GM18498 (cell line): ENCODE results near the gene SF3B2.
"Not testable (repeated sequence)": the region's sequence is repeated elsewhere in the genome, so short reads cannot be mapped to it uniquely, and the experiment has no call there.

Experiments
- ATAC-seq: cut with Tn5 transposase; IDR thresholded peaks from one replicate; pipeline ENCODE4 v1.9.1; 2021; ENCODE audit warnings: mild to moderate bottlenecking, moderate library complexity; ENCODE audit not compliant: unreplicated experiment

Gene SF3B2

GRCh38 chr11:66104057-66104638 lies 52.0 kb downstream of the SF3B2 start:
- no peak for ATAC-seq

DNA sequence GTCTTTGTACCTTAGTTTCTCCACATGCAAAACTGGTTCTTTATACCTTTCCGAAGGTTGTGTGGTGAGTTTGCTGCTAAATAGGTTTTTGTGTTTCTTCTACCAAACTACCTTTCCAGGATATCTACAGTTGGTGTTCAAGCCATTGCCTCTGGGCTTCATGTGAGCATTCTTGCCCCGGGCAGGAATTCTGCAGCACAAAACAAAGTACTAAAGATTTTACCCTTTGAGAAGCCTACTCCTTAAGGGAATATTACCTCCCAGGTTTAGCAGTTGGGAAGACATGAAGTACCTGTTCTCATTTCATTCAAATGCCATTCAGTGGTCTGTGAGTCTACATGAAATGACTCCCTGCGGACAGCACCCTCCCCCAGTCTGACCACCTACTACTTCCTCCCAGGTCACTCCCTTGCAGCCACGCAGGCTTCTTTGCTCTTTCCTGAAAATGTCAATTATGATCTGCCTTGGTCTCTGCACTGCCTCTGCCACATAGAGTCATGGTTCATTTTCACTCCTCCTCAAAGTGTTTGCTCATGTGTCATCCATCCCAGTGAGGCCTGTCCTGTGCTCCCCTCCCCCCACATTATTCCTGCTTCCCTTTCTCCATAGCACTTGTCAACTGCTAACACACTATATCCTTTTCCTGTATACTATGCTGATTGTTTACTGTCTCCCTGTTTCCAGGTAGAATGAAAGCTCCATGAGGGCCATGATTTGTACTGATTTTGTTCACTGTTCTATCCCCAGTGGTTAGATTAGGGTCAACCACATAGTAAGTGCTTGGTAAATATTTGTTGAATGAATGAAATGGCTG lies 54.8 kb downstream of the SF3B2 start:
- no peak for ATAC-seq

DNA sequence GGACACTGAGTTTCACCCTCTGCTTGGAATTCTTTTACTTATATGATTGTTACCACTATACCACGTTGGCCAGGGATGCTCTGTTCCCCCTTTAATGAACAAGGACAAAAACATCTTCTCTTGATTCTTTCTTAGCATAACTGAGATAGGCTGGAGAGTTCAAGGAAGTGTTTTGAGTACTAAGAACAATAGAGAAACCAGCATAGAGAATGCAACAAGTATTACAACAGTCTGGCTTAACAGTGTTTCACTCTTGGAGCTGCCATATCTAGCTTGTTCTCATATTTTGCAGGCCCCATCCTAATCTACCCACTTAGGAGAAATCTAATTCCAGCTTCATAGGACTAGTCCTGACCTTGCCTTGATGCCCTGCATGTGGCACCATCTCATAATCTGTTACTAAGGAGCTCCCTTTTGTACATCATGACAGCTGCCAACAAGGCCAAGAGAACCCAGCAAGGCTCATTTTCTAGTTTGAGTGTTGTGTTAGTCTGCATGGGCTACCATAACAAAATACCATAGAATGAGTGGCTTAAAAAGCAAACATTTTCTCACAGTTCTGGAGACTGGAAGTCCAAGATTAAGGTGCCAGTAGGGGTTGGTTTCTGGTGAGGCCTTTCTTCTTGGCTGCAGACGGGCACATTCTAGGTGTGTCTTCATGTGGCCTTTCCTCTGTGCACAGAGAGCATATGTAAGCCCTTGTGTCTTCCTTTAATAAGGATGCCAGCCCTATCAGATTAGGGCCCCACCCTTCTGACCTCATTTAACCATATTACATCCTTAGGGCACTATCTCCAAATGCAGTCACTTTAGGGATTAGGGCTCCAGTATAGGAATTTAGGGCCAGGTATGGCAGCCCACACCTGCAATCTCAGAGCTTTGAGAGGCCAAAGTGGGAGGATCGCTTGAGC lies 55.7 kb downstream of the SF3B2 start:
- ATAC-seq = no peak

DNA sequence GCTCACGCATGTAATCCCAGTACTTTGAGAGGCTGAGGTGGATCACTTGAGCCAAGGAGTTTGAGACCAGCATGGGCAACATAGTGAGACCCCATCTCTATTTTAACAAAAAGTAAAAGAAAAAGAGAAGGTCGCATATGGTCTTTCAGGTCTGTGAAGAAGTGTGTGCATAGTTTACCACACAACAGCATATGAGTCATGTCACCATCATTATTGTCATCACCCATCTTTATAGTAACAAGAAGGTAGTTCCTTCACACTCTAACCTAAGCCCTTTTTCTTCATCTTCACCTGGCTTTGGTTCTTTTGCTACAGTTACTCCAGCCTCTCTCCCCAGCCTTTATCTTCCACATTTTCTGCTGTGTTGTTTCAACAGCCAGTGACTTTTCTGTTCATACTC lies 57.1 kb downstream of the SF3B2 start:
- ATAC-seq = no peak

DNA sequence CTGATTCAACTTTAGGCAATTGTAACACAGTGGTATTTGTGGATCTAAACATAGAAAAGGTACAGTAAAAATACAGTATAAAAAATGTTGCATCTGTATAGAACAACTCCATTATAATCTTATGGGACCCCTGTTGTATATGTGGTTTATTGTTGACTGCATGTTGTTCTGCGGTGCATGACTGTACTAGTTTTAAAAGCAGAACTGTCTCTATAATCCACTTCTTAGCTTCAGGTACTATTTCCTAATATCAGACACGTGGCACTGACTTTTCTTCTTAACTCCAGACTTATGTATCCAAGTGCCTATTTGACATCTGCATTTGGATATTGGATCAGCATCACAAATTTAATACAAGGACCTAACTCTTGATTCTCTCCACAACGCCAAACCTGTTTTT lies 59.0 kb downstream of the SF3B2 start:
- ATAC-seq = no peak

- ATAC-seq = no peak
Observed at GRCh38 chr11:66112041-66112491, 59.9 kb downstream of the SF3B2 start.

GRCh38 chr11:66112601-66113499 lies 60.7 kb downstream of the SF3B2 start:
- ATAC-seq = no peak

DNA sequence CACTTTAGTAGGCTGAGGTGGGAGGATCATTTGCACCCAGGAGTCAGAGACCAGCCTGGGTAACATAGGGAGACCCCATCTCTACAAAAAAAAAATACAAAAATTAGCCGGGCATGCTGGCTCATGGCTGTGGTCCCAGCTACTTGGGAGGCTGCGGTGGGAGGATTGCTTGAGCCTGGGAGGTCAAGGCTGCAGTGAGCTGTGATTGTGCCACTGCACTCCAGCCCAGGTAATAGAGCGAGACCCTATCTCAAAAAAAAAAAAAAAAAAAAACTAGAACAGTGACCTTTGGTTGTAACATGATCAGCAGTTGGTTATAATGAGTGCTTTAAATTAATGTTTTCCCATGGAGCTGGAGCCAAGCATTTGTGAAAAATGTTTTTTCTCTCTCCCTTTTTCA lies 62.8 kb downstream of the SF3B2 start:
- ATAC-seq = not testable (repeated sequence)

- ATAC-seq = peak; percentile 67
Observed at GRCh38 chr11:66115638-66116301, 63.6 kb downstream of the SF3B2 start.

GRCh38 chr11:66116576-66117361 lies 64.6 kb downstream of the SF3B2 start:
- ATAC-seq = no peak

DNA sequence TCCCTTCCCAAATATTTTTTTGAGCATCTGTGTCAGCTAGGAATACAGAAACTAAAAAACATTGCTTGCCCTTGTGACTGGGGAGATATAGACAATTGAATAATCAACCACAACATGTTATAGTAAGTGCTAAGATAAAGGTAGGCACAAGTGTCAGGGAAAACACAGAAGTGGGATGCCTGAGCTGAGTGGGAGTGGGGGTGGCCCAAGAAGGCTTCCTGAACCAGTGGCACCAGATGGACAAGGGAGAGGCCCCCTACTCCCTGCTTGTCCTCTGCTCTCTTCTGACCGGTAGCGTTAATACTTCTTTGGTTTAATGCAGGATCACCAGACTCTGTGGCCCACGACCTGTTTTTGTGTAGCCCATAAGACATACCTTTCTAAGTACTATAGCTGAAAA lies 66.7 kb downstream of the SF3B2 start:
- ATAC-seq = no peak
